Caco-2 (cell line): ENCODE results near the gene IQGAP1. TPM values are rescaled to one million over a fixed set of nuclear protein-coding genes. Genes with fewer than 3 reads are reported as not detected.
"Not testable (repeated sequence)": the region's sequence is repeated elsewhere in the genome, so short reads cannot be mapped to it uniquely, and the experiment has no call there.

Experiments
- BruUV-seq: library from RNA; stranded (reverse); fragments of 400-500 nt; replicated peaks from 2 replicates; lab custom pipeline; 2021; lab: Mats Ljungman, UMichigan
- CTCF ChIA-PET: fragments of 300-600 bp; sonication (Branson Sonifier 250); formaldehyde crosslinking; loops from one replicate; lab custom pipeline; 2022; ENCODE audit warnings: antibody characterized with exemption; lab: Charles Lee
- POLR2A ChIA-PET: fragments of 300-600 bp; sonication (Branson Sonifier 250); formaldehyde crosslinking; loops from one replicate; lab custom pipeline; 2022; ENCODE audit warnings: antibody characterized with exemption; lab: Charles Lee
- DNase-seq, 2 experiments: peaks; one replicate each; pipeline versions ENCODE4 v3.0.0 to v3.0.0-alpha.2; 2020 to 2022
- H3K27me3 ChIP-seq: replicated peaks from 2 replicates; pipeline ENCODE4 v1.6.0; 2011; ENCODE audit warnings: low read length; ENCODE audit not compliant: control insufficient read depth, insufficient read depth
- H3K36me3 ChIP-seq: 2 replicates; pipeline ENCODE4 v1.5.1; 2011; ENCODE audit warnings: low read length; ENCODE audit not compliant: control insufficient read depth, insufficient read depth
- H3K4me1 ChIP-seq: fragments of 250-450 bp; sonication (Bioruptor Pico); 2 replicates; pipeline ENCODE4 v1.5.1; 2020; ENCODE audit warnings: mild to moderate bottlenecking
- H3K4me3 ChIP-seq: 2 replicates; pipeline ENCODE4 v1.5.1; 2011; ENCODE audit warnings: low read depth, mild to moderate bottlenecking, control low read depth, low read length
- H3K9me3 ChIP-seq: fragments of 250-450 bp; sonication (Bioruptor Pico); 2 replicates; pipeline ENCODE4 v1.5.1; 2020; ENCODE audit warnings: mild to moderate bottlenecking, moderate library complexity
- H3K27ac Mint-ChIP-seq: one replicate; pipeline ENCODE4 v1.8.0; 2022; ENCODE audit warnings: mixed read lengths; ENCODE audit not compliant: unreplicated experiment
- H3K27me3 Mint-ChIP-seq: one replicate; pipeline ENCODE4 v1.8.0; 2022; ENCODE audit warnings: mixed read lengths; ENCODE audit not compliant: insufficient read depth, unreplicated experiment
- H3K36me3 Mint-ChIP-seq: one replicate; pipeline ENCODE4 v1.8.0; 2022; ENCODE audit warnings: mild to moderate bottlenecking, mixed read lengths; ENCODE audit not compliant: insufficient read depth, unreplicated experiment
- H3K4me1 Mint-ChIP-seq: one replicate; pipeline ENCODE4 v1.8.0; 2022; ENCODE audit warnings: low read depth, mixed read lengths; ENCODE audit not compliant: unreplicated experiment
- H3K4me3 Mint-ChIP-seq: one replicate; pipeline ENCODE4 v1.8.0; 2022; ENCODE audit warnings: mild to moderate bottlenecking, moderate library complexity, mixed read lengths; ENCODE audit not compliant: unreplicated experiment
- H3K9me3 Mint-ChIP-seq: one replicate; pipeline ENCODE4 v1.8.0; 2022; ENCODE audit warnings: mixed read lengths; ENCODE audit not compliant: unreplicated experiment
- CTCF ChIP-seq, 2 experiments: fragments of 200-600 bp in 1 of 2; IDR thresholded peaks; 1 replicate in 1 of 2; 2 replicates in 1 of 2; pipeline versions ENCODE4 v1.5.1 to v1.8.0; 2011 to 2022; ENCODE audit warnings: antibody characterized with exemption in 1 of 2, control low read depth in 1 of 2, inconsistent platforms in 1 of 2, low read depth in 1 of 2, low read length in 1 of 2, mild to moderate bottlenecking in 1 of 2, moderate library complexity in 1 of 2; ENCODE audit not compliant: insufficient read depth in 1 of 2, severe bottlenecking in 1 of 2, unreplicated experiment in 1 of 2
- intact Hi-C: fragments of 100-400 bp; cut with micrococcal nuclease; formaldehyde crosslinking; loops from one replicate; pipeline ENCODE4 v1.10.0; 2022; ENCODE audit not compliant: unreplicated experiment
- total RNA-seq: library from RNA; stranded (reverse); gene quantifications from 2 replicates; pipeline ENCODE4 v1.2.3, GENCODE V29; 2022

Gene IQGAP1
- total RNA-seq, 1 experiment from 2014 or later = 142 TPM

- BruUV-seq = no TSS peak
- POLR2A ChIA-PET = interaction anchor here (2.1 kb wide), 1 partner anchor 21 kb away, joined by 12 read pairs; the partner anchor contains the start of gene IQGAP1
- Histone ChIP-seq H3K27me3 (no peaks in the 10 kb centered on the region), H3K4me3 (no peak overlapping the region), H3K9me3 (no peaks in the 10 kb centered on the region), H3K4me1 (peaks cover 35% of the 10 kb centered on the region), H3K36me3 (no peaks in the 10 kb centered on the region)
- DNase-seq = no peak
- H3K36me3 Mint-ChIP-seq = peaks cover 27% of the 10 kb centered on the region
- peaks cover 52% of the 10 kb centered on the region for H3K4me1 Mint-ChIP-seq
- H3K4me3 Mint-ChIP-seq = no peak overlapping the region
- TF ChIP-seq CTCF (IDR thresholded peaks at IDR 0.05; ENCODE audit: insufficient read depth in 1 of 2, low read depth in 1 of 2, low read length in 1 of 2, severe bottlenecking in 1 of 2, unreplicated experiment in 1 of 2) = no peak
- H3K9me3 Mint-ChIP-seq = no peaks in the 10 kb centered on the region
- CTCF ChIA-PET = no interaction called here
- intact Hi-C loops = no loop called here
- H3K27ac Mint-ChIP-seq = peak overlapping the region; percentile 42
- no peaks in the 10 kb centered on the region for H3K27me3 Mint-ChIP-seq
Observed at GRCh38 chr15:90408657-90409056, 20.6 kb downstream of the IQGAP1 start.

GRCh38 chr15:90409587-90409986 lies 21.5 kb downstream of the IQGAP1 start:
- H3K4me3 Mint-ChIP-seq, BruUV-seq, H3K4me3 ChIP-seq, H3K36me3 ChIP-seq, CTCF ChIA-PET, H3K9me3 ChIP-seq, H3K9me3 Mint-ChIP-seq, H3K27me3 Mint-ChIP-seq, POLR2A ChIA-PET, intact Hi-C loops, DNase-seq, H3K27me3 ChIP-seq: not testable (repeated sequence)
- H3K4me1 Mint-ChIP-seq = peaks cover 61% of the 10 kb centered on the region
- H3K36me3 Mint-ChIP-seq = peaks cover 27% of the 10 kb centered on the region
- H3K27ac Mint-ChIP-seq = peak overlapping the region; percentile 42
- peaks cover 43% of the 10 kb centered on the region for H3K4me1 ChIP-seq

- BruUV-seq = not testable (repeated sequence)
- peaks cover 27% of the 10 kb centered on the region for H3K36me3 Mint-ChIP-seq
Observed at GRCh38 chr15:90410316-90410715, 22.3 kb downstream of the IQGAP1 start.

GRCh38 chr15:90411176-90411575 lies 23.1 kb downstream of the IQGAP1 start:
- H3K27me3 Mint-ChIP-seq = no peaks in the 10 kb centered on the region

More at GRCh38 chr15:90410316-90410715, 22.3 kb downstream of the IQGAP1 start:
- H3K36me3 ChIP-seq, POLR2A ChIA-PET, DNase-seq, intact Hi-C loops, H3K9me3 Mint-ChIP-seq, H3K27me3 Mint-ChIP-seq, CTCF ChIA-PET, H3K4me3 ChIP-seq, H3K27ac Mint-ChIP-seq, H3K9me3 ChIP-seq, H3K27me3 ChIP-seq, H3K4me3 Mint-ChIP-seq: not testable (repeated sequence)
- peaks cover 65% of the 10 kb centered on the region for H3K4me1 Mint-ChIP-seq
- H3K4me1 ChIP-seq = peaks cover 50% of the 10 kb centered on the region

More at GRCh38 chr15:90411176-90411575, 23.1 kb downstream of the IQGAP1 start:
- ChIA-PET CTCF (no interaction called here), POLR2A (no interaction called here)
- no peak for TF ChIP-seq CTCF (IDR thresholded peaks at IDR 0.05; ENCODE audit: insufficient read depth in 1 of 2, low read depth in 1 of 2, low read length in 1 of 2, severe bottlenecking in 1 of 2, unreplicated experiment in 1 of 2)
- H3K27me3 ChIP-seq = no peaks in the 10 kb centered on the region
- peaks cover 55% of the 10 kb centered on the region for H3K4me1 ChIP-seq
- peaks cover 67% of the 10 kb centered on the region for H3K4me1 Mint-ChIP-seq
- H3K9me3 ChIP-seq = no peaks in the 10 kb centered on the region
- H3K4me3 Mint-ChIP-seq = no peak overlapping the region
- peaks cover 32% of the 10 kb centered on the region for H3K36me3 Mint-ChIP-seq
- H3K36me3 ChIP-seq = no peaks in the 10 kb centered on the region
- H3K27ac Mint-ChIP-seq = peak overlapping the region; percentile 88
- BruUV-seq = no TSS peak
- intact Hi-C loops = no loop called here
- H3K4me3 ChIP-seq = no peak overlapping the region
- H3K9me3 Mint-ChIP-seq = no peaks in the 10 kb centered on the region
- no peak for DNase-seq
